ENCODE results near the gene SCNM1.

The SCNM1 gene

GRCh38 chr1:151133018-151133806 lies 32.7 kb upstream of the SCNM1 start:
- no peak for TF ChIP-seq CTCF (IDR thresholded peaks at IDR 0.05; ENCODE audit: low read depth, low read length, missing control alignments)
- no peak for DNase-seq (ENCODE audit: low read depth)
- H3K4me3 ChIP-seq (ENCODE audit: low read depth, low read length): no peak overlapping the region

- no peak for TF ChIP-seq CTCF (IDR thresholded peaks at IDR 0.05; ENCODE audit: low read depth, low read length, missing control alignments)
- DNase-seq (ENCODE audit: low read depth): no peak
- H3K4me3 ChIP-seq (ENCODE audit: low read depth, low read length): no peak overlapping the region
Observed at GRCh38 chr1:151134396-151134795, 31.5 kb upstream of the SCNM1 start.

- no peak overlapping the region for H3K4me3 ChIP-seq (ENCODE audit: low read depth, low read length)
- no peak for TF ChIP-seq CTCF (IDR thresholded peaks at IDR 0.05; ENCODE audit: low read depth, low read length, missing control alignments)
- no peak for DNase-seq (ENCODE audit: low read depth)
Observed at GRCh38 chr1:151134991-151135390, 31.0 kb upstream of the SCNM1 start.

GRCh38 chr1:151135433-151136385 lies 30.2 kb upstream of the SCNM1 start:
- no peak overlapping the region for H3K4me3 ChIP-seq (ENCODE audit: low read depth, low read length)
- no peak for DNase-seq (ENCODE audit: low read depth)
- no peak for TF ChIP-seq CTCF (IDR thresholded peaks at IDR 0.05; ENCODE audit: low read depth, low read length, missing control alignments)

- no peak for TF ChIP-seq CTCF (IDR thresholded peaks at IDR 0.05; ENCODE audit: low read depth, low read length, missing control alignments)
- no peak overlapping the region for H3K4me3 ChIP-seq (ENCODE audit: low read depth, low read length)
- DNase-seq (ENCODE audit: low read depth): no peak
Observed at GRCh38 chr1:151137789-151138188, 28.2 kb upstream of the SCNM1 start.

- no peak overlapping the region for H3K4me3 ChIP-seq (ENCODE audit: low read depth, low read length)
- no peak for TF ChIP-seq CTCF (IDR thresholded peaks at IDR 0.05; ENCODE audit: low read depth, low read length, missing control alignments)
- DNase-seq (ENCODE audit: low read depth): no peak
Observed at GRCh38 chr1:151142411-151143056, 23.4 kb upstream of the SCNM1 start.
